K562 (cell line): ENCODE results near the gene ZFPM1. TPM values are rescaled to one million over a fixed set of nuclear protein-coding genes. Genes with fewer than 3 reads are reported as not detected.

Source experiments
- AFF4 ChIP-seq: sonication (generic); formaldehyde crosslinking; IDR thresholded peaks from 2 replicates; pipeline ENCODE4 v1.8.0; 2023; ENCODE audit warnings: mild to moderate bottlenecking, missing genetic modification reagents
- BCL6 ChIP-seq: fragments of 250-450 bp; sonication (Bioruptor Pico); IDR thresholded peaks from 2 replicates; pipeline ENCODE4 v1.4.0; 2020
- CGGBP1 ChIP-seq: fragments of 250-450 bp; sonication (Bioruptor Pico); IDR thresholded peaks from 2 replicates; pipeline ENCODE4 v1.9.0; 2021; ENCODE audit warnings: mild to moderate bottlenecking
- CSDE1 ChIP-seq, 2 experiments: fragments of 450-650 bp; IDR thresholded peaks; 2 replicates each; pipeline ENCODE4 v1.6.1; 2016; ENCODE audit warnings: mild to moderate bottlenecking in 1 of 2
- ETV6 ChIP-seq, 3 experiments: fragments of 150-350 bp in 1 of 3; sonication (generic) in 1 of 3; formaldehyde crosslinking in 1 of 3; IDR thresholded peaks; 2 replicates each; pipeline versions ENCODE4 v1.6.1 to v1.8.0; 2014 to 2022; ENCODE audit warnings: borderline replicate concordance in 2 of 3, low read depth in 2 of 3, antibody characterized with exemption in 1 of 3, low read length in 1 of 3, mild to moderate bottlenecking in 1 of 3, missing genetic modification reagents in 1 of 3
- FOS ChIP-seq: IDR thresholded peaks from 3 replicates; pipeline ENCODE4 v1.6.1; 2011; ENCODE audit not compliant: insufficient read length; ENCODE audit errors: extremely low read depth
- HSF4 ChIP-seq: fragments of 250-450 bp; sonication (Bioruptor Pico); IDR thresholded peaks from 2 replicates; pipeline ENCODE4 v2.1.2; 2022; ENCODE audit warnings: mild to moderate bottlenecking, moderate library complexity, borderline replicate concordance
- KHSRP ChIP-seq: fragments of 450-650 bp; IDR thresholded peaks from 2 replicates; pipeline ENCODE4 v1.6.1; 2017
- MEIS2 ChIP-seq: fragments of 450-650 bp; IDR thresholded peaks from 2 replicates; pipeline ENCODE4 v1.6.1; 2014; ENCODE audit warnings: mild to moderate bottlenecking; ENCODE audit not compliant: partially characterized antibody
- NR2C1 ChIP-seq, 2 experiments: fragments of 450-650 bp; IDR thresholded peaks; 2 replicates each; pipeline ENCODE4 v1.6.1; 2017; ENCODE audit warnings: mild to moderate bottlenecking in 2 of 2, antibody characterized with exemption in 1 of 2, inconsistent platforms in 1 of 2, missing compliant biosample characterization in 1 of 2, missing genetic modification characterization in 1 of 2
- RFX1 ChIP-seq: fragments of 450-650 bp; IDR thresholded peaks from 2 replicates; pipeline ENCODE4 v1.6.1; 2016; ENCODE audit warnings: mild to moderate bottlenecking, moderate library complexity
- SETDB1 ChIP-seq: IDR thresholded peaks from one replicate; pipeline ENCODE4 v1.6.1; 2012; ENCODE audit warnings: low read length, control low read depth, inconsistent platforms
- SMAD1 ChIP-seq: fragments of 150-350 bp; IDR thresholded peaks from 2 replicates; pipeline ENCODE4 v1.6.1; 2014; ENCODE audit warnings: low read length, low read depth; ENCODE audit not compliant: partially characterized antibody
- SMAD4 ChIP-seq: fragments of 250-450 bp; sonication (Bioruptor Pico); conservative IDR thresholded peaks from 2 replicates; pipeline ENCODE4 v1.8.0; 2021; ENCODE audit warnings: inconsistent platforms, mild to moderate bottlenecking, moderate library complexity
- ZBTB12 ChIP-seq: fragments of 250-450 bp; sonication (Bioruptor Pico); IDR thresholded peaks from 2 replicates; pipeline ENCODE4 v1.4.0; 2020
- ZBTB26 ChIP-seq: fragments of 450-650 bp; formaldehyde crosslinking; IDR thresholded peaks from 2 replicates; pipeline ENCODE4 v1.4.0; 2022; ENCODE audit warnings: missing genetic modification characterization
- ZFPM2 ChIP-seq: fragments of 250-450 bp; sonication (Bioruptor Pico); IDR thresholded peaks from 2 replicates; pipeline ENCODE4 v1.5.1; 2022; ENCODE audit warnings: mild to moderate bottlenecking
- ZFX ChIP-seq: sonication (generic); formaldehyde crosslinking; IDR thresholded peaks from 2 replicates; pipeline ENCODE4 v1.8.0; 2022; ENCODE audit warnings: mild to moderate bottlenecking, missing genetic modification reagents, moderate library complexity
- ZKSCAN8 ChIP-seq: fragments of 200-800 bp; sonication (Bioruptor generic); IDR thresholded peaks from 2 replicates; pipeline ENCODE4 v1.6.1; 2016; ENCODE audit warnings: missing genetic modification characterization, missing compliant biosample characterization
- ZNF224 ChIP-seq: sonication (generic); formaldehyde crosslinking; IDR thresholded peaks from 2 replicates; pipeline ENCODE4 v1.8.0; 2022; ENCODE audit warnings: mild to moderate bottlenecking, missing genetic modification reagents
- polyA plus RNA-seq, 8 experiments: library from polyadenylated mRNA; depleted of rRNA in 4 of 8; stranded (reverse) in 5 of 8; unstranded in 3 of 8; fragments of >200 nt; fragmentation: Nextera tagmentation in 2 of 8; fragmentation: Illumina TruSeq in 1 of 8; extraction: Ambion mirVana in 2 of 8; extraction: Trizol in 1 of 8; gene quantifications; 2 replicates each; pipeline versions ENCODE4 v1.2.1 to v1.2.3, GENCODE V29; 2011 to 2014; ENCODE audit warnings: inconsistent platforms in 1 of 8, missing spikeins in 1 of 8
- total RNA-seq, 7 experiments: library from RNA; depleted of rRNA in 6 of 7; stranded (reverse); fragments of >200 nt in 6 of 7; fragmentation: Illumina TruSeq in 2 of 7; extraction: Trizol in 2 of 7; gene quantifications; 2 replicates each; pipeline versions ENCODE4 v1.2.1 to v1.2.3, GENCODE V29; 2011 to 2021; ENCODE audit warnings: low replicate concordance in 1 of 7

Gene ZFPM1
- total and polyA plus RNA-seq, 9 of the 15 experiments (the other 6 are each of a cell fraction or from before 2014, with no cell fraction given), result 0.03 to 35.9 (median 1.4) TPM

- TF ChIP-seq FOS (no peak), ZNF224 (CRISPR knock-in tag) (peak; percentile 99), ZFPM2 (CRISPR knock-in tag) (no peak), ZFX (peak; percentile 52; the same call in 1 of the 2 replicates), ETV6 (IDR thresholded peaks at IDR 0.05; ENCODE audit: borderline replicate concordance in 1 of 2, low read depth in 2 of 2, low read length in 1 of 2) (no peak), ETV6 (CRISPR knock-in tag; IDR thresholded peaks at IDR 0.05; ENCODE audit: borderline replicate concordance) (peak; percentile 96), NR2C1 (IDR thresholded peaks at IDR 0.05) (no peak), NR2C1 (tag; IDR thresholded peaks at IDR 0.05) (peak; percentile 44; the same call in 1 of the 2 replicates), ZBTB26 (CRISPR knock-in tag) (no peak), ZBTB12 (CRISPR knock-in tag) (no peak), AFF4 (peak; percentile 98), KHSRP (no peak), MEIS2 (no peak), BCL6 (CRISPR knock-in tag) (0 out of 2 replicates have a peak, but pooled peaks have one; percentile 30), HSF4 (CRISPR knock-in tag) (no peak), CGGBP1 (CRISPR knock-in tag) (no peak), SMAD1 (no peak), RFX1 (no peak), SETDB1 (no peak), ZKSCAN8 (CRISPR knock-in tag) (peak; percentile 65), SMAD4 (peak; percentile 55; the same call in 1 of the 2 replicates), CSDE1 (IDR thresholded peaks at IDR 0.05) (no peak)
Observed at GRCh38 chr16:88560714-88561484, 107.8 kb downstream of the ZFPM1 start (continued).
